Skin of body (tissue), 2 donors: ENCODE data around the gene PPP2R5D. TPM values are rescaled to one million over a fixed set of nuclear protein-coding genes. Genes with fewer than 3 reads are reported as not detected.
A peak's percentile ranks its signal among the peaks of the same experiment; 100 is the strongest.
"Not testable (repeated sequence)": the region's sequence is repeated elsewhere in the genome, so short reads cannot be mapped to it uniquely, and the experiment has no call there.

Experiments
- DNase-seq: peaks from one replicate; lab custom pipeline; 2025; lab: John Stamatoyannopoulos, UW
- total RNA-seq: library from RNA; depleted of rRNA; stranded (reverse); fragments of >200 nt; gene quantifications from one replicate; pipeline ENCODE4 v1.2.3, GENCODE V29; 2014

PPP2R5D gene
- total RNA-seq, 1 donor from 2014 or later: 23.8 TPM

DNA sequence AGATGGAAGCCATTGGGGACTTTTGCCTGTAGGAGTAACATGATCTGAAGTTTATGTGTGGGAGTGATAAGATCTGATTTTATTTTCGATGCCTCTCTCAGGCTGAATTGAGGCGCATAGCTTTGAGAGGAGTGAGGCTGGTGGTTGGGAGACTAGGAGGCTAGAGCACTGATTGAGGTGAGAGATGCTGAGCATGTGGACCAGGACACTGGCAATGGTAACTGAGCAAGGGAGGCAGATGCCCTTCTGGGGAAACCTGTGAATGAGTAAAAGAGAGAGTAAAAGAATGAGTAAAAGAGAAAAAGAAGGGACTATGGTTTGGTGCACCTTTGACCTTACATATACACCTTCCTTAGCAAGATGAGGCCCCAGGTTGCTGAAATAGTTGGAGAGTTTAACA is 40.1 kb downstream of the PPP2R5D start:
- DNase-seq: no peak

DNA sequence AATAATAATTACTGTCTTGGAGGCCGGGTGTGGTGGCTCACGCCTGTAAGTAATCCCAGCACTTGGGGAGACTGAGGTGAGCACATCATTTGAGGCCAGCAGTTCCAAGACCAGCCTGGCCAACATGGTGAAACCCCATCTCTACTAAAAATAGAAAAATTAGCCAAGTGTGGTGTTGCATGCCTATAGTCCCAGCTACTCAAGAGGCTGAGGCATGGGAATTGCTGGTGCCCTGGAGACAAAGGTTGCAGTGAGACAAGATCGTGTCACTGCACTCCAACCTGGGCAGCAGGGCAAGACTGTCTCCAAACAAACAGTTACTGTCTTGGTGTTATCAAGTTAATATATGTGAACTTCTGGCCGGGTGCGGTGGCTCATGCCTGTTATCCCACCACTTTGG is 42.0 kb downstream of the PPP2R5D start:
- no peak for DNase-seq

DNA sequence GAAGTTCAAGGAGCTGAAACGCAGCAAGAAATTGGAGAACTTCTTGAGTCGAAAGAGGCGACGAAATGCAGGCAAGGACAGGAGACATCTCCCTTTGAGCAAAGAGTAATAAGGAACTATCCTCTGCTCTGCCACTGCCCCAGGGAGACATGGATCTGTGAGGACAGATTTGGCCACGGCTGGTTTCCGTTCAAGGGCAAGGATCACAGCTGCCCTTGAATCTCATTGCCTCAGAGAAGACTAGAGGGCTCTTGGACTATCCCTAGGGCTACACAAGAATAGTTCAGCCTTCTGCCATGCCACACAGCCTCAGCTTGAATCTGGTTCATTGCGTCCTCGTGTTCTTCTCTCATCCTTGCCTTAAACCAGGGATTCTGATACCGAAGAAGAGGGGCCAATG is 44.8 kb downstream of the PPP2R5D start:
- no peak for DNase-seq

DNA sequence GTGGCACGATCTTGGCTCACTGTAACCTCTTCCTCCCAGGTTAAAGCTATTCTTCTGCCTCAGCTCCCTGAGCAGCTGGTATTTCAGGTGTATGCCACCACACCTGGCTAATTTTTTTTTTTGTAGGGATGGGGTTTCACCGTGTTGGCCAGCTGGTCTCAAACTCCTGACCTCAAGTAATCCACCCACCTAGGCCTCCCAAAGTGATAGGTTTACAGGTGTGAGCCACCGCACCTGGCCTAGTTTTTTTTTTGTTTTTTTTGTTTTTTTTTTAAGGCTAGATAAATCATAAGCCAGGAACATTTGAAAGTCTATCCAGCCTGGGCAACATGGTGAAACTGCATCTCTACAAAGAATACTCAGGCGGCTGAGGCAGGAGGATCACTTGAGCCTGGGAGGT is 48.0 kb downstream of the PPP2R5D start:
- DNase-seq: no peak

DNA sequence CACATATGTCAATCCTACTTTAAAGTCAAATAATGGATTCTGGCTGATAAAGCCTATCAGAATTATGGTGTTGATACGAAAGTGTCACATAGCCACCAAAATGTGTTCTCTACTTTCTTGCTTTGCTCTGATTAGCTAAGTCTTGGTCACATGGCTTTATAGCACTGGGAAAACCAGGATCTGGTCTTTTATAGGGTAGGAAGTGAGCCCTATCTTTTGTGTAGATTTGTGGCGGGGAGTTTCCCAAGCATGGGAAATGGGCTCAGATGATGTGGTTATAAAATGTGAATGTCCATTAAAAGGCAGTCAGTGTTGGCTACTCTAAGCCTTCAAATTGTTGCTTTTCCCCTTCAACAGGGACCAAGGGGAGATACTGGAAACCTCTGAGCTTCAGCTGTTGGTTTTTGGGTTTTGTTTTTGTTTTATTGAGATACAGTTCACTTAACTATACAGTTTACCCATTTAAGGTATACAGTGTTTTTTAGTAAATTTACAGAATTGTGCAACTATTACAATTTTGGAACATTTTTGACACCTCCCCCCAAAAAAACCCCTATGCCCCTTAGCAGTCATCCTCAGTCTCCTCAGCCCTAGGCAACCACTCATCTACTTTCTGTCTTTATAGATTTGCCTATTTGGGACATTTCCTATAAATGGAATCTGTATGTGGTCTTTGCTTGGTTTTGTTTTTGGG is 49.3 kb downstream of the PPP2R5D start:
- no peak for DNase-seq

DNA sequence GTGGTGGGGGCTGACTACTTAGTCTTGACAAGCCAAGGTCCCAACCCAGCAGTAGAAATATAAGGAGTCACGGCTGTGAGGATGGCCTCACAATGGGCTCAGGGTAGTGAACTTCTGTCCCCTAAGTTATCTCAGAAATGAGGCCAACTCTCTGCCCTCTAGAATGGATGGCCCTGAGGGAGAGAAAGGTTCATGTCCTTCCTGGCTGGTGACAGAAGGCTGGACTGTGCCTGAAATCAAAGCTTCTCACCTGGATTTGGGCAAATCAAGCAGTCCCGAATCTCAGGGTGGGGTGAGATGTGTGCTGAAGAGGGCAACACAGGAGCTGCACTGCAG is 49.8 kb downstream of the PPP2R5D start:
- no peak for DNase-seq

DNA sequence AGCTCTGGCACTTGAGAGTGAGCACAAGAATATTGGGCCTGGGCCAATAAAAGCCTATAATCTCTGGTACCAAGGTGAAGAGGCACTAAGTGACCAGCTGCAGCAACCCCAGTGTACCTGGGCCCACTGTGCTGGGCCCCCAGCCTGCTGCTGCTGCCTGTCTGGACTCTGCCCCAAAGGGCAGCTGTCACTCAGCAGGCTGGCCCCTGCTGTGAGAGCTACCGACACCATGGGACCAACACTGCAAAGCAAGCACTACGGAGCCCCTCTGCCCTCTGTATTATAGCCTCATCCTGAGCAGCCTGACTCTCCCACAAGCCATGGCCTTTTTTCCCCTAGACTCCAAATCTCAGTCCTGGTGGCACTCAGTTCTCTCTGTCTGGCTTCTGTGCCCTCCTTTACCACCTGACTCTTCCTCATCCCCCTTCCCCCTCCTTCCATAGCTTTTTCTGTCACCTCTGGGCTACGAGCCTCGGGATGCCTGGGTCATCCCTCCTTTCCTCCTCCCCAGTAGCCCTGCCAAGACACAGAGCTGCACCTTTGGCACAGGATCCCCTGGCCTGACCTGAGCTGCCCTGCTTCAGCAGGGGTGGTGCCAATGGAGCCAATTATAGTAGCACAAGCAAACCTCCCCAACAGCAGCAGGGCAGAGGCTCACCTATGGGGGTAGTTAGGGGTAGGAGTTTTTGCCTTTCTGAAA is 51.3 kb downstream of the PPP2R5D start:
- no peak for DNase-seq

DNA sequence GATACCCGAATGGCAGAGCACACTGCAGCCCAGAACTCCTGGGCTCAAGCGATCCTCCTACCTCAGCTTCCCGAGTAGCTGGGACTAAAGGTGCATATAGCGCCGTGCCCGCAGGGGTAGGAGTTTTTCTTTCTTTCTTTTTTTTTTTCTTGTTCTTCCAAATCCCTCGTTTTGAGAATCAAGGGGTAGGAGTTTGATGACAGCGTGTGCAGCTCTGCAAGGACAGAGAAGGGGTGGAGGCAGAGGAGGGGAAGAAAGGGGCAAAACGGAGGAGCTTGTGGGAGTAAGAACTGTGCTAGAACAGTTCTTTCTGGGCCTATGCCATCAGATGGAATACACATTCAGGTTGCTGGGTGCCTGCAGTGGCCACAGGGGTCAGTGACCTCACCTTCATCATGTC is 52.3 kb downstream of the PPP2R5D start:
- DNase-seq: no peak

DNA sequence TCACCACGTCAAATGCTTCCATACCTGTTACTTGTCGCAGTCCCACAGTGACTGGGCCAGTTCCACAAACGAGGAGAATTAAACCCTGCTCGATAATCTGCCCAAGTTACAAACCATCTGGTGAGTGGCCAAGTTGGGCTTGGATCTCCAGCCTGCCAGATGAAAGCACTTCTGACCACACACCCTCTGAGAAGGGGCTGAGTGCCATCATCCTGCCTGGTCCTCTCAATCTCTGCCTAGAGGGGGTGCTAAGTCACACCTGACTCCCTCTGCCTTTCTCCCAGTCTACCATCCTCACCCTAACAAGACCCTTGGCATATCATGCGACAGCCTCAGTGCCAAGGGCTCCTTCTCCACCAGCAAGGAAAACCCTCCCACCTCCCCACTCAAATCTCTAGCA is 52.8 kb downstream of the PPP2R5D start:
- DNase-seq: no peak

DNA sequence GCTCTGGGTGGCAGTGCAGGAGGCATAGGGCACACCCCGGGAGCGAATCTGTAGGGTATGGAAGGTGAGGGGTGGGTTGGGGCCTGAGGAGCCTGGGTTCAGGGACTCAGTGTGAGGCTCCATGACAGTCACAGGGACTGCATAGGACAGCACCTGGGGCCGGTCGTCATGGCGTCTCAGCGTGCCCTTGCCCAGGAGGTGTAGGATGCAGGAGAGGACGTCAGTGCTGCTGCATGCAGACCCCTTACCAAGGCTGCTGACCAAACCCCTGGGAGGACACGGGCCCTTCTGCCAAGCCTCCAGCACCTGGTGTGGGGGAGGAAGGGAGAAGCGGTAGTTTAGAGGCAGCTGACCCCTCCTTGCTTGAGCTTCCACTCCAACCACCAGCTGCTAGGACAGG is 53.3 kb downstream of the PPP2R5D start:
- no peak for DNase-seq

DNA sequence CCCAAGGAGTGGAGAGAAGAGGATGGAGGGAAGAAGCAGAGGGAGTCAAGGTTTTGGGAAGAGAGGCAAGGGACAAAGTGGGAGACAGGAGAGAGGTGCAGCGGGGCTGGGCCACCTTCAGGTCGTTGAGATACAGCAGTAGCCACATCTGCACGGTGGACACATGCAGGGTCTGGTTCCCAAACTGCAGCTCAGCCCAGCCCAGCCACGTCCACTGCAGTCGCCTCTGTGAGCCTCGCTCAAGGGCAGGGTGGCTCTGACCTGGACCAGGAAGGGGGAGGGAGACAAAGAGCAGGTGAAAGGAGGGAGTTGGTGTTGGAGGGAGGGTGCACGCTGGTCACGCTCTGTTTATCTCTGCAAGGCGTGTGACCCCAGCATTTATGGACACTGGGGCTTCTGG is 54.4 kb downstream of the PPP2R5D start:
- DNase-seq: no peak

DNA sequence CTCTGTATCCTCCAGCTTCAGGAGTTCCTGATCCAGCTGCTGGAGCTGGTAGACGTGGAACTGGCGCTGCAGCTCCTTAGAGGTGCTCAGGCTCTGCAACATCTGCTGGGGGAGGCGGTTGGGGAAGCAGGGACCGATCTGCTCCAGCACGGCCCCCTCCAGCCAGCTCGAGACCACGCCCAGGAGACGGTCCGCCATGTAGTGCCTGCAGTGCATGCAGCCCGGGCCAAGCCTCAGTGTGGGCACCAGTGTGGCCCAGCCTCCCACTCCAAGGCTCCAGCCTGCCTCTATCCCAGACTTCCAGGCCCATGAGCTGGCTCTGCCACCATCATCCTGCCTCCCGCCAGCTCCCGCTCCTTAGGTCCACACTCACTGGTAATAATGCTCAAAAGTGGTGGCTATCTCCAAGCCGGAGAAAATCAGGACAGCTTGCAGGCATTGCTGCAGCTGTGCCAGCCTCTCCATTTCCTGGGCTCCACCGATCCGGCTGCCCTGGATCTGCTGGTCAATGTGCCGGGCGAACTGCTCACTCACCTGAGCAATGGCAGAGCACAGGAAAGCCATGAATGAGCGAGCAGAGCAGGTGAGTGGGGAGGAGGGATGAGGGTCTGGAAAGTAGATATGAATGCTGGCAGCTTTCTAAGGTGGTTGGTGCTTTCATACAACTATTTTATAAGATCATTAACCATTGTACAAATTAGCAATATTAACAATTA is 56.3 kb downstream of the PPP2R5D start:
- no peak for DNase-seq

DNA sequence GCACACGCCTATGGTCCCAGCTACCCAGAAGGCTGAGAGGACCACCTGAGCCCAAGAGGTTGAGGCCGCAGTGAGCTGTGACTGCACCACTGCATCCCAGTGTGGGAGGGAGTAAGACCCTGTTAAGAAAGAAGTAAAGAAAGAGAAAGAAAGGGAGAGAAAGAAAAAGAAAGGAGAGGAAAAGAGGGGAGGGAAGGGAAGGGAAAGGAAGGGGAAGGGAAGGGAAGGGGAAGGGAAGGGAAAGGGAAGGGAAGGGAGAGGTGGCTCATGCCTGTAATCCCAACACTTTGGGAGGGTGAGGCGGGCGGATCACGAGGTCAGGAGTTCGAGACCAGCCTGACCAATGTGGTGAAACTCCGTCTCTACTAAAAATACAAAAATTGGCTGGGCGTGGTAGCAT is 57.1 kb downstream of the PPP2R5D start:
- DNase-seq: not testable (repeated sequence)

DNA sequence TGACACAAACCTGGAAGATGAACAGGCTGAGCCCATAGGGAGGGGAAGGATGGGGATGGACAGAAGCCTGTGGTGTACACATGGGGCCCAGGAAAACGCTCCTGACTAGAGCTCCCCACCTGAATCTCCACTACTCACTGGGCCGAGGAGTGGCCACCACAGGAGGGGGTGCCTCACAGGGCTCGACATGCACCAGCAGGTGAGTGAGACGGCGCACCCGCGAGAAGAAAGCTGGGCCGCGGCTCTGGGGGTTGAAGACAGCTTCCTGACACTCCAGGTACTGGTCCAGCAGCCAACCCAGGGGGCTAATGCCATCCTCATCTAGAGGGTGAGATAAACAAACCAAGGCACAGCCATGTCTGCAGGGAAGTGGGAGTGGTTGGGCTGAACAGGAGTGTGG is 58.9 kb downstream of the PPP2R5D start:
- DNase-seq: no peak

DNA sequence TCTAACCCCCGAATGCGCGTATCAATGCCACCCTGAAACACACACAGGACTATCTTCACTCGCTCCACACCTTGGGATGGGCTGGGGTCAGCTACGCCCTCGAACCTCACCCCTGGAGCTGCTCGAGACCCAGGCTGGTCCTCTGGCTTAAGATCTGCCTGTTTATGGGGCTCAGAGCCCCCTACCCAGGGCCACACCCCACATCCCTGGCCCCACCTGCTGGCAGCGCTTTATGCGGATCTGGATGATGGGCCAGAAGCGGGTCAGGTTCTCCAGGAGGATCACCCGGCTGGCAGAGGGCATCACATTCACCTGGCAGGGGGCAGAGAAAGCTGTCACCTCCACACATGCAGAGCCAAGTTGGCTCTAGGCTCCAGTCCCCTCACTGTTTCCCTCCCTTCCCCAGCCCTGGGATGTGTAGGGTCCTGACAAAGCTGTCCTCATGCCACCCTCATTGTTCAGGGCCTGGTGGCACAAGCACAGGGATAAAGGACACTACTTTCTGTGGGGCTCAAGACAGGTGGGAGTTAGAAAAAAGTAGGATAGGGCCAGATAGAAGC is 61.1 kb downstream of the PPP2R5D start:
- no peak for DNase-seq

DNA sequence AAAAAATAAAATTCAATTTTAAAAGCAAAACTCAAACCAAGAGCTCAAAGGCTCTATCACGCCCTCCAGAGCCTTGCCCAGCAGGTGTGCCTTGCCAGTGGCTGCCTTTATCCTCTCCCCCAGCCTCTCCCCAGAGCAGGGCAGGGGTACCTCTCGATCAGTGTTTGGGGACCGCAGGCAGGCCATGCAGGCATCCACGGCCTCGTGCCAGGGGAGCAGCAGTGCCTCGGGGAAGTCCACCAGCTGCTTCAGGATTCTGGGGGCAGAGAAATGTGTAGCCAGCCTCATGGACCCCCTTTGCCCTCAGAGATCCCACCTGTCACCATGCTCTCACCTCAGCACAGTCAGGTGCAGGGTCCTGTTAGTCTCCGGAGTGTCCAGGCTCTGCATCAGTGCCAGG is 63.6 kb downstream of the PPP2R5D start:
- no peak for DNase-seq

DNA sequence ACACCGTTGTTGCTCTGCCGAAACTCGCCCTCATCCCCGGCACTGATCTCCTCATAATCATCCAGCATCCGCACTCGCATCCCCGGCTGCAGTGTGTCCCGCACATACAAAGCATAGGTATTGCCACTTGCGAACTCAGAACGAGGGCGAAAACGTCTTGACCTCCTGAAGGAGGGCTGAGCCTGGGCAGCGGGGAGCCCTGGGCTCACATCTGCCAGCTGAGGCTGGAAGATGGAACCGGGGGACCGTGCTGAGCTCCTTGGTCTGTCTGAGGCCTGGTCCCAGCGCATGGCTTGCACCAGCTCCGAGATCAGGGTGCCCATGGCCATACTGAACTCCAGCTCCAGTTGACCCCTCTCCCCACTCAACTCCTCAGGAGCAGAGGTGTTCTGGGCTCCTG is 66.6 kb downstream of the PPP2R5D start:
- no peak for DNase-seq

DNA sequence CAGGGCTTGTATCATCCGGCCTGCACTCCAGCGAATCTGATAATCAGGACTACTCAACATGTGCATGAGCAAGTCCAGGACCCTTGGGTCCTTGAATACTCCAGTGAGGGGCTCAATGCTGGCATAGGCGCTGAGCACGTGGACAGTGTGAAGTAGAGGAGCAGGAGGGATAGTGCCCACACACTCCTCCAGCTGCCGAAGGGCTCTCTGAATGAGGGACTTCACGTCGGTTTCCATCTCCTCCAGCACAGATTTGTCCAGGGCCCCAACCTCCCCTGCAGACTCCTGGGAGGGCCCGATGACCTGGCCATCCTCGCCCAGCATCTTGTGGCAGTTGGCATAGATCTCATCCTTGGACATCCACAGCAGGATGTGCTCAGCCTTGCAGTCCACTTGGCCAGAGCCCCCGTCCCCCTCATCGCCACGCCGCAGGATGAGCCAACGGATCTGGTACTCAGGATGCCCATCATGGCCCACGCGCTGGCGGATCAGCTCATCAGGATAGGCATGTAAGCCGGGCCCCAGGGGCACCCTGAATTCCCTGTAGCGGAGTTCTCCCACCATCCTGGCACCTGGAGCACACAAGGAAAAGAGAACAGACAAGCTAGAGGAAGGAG is 68.0 kb downstream of the PPP2R5D start:
- no peak for DNase-seq

DNA sequence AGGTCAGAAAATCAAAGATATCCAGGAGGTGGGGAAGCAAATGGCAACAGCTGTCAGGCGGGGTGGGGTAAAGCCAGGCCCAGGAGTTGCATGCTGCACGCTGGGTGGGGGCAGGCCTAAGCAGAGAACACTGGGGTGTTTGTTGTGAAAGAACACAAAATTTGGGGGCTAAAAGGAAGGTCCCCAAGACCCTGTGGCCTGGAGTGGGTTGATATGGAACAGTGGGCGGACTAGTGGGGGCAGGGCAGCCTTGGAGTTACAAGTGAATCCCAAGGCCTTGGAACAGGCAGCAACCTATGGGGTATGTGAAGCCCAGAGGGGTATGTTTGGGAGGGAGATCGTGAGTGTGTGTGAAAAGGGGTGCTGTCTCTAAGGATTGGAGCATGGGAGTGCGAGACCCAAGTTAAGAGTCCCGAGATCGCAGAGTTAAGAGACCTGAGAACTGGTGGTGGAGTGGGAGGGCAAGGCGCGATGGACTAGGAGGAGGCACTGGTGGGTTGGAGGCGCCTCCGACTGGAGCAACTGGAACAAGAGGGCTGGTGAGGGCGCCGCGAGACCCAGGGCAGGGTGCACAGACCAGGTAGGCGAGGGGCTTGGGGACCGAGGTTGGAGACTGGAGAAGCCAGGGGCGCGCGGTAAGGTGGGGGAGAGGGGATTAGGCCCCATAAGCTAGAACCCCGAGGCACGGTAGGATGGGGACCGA is 68.6 kb downstream of the PPP2R5D start:
- no peak for DNase-seq

DNA sequence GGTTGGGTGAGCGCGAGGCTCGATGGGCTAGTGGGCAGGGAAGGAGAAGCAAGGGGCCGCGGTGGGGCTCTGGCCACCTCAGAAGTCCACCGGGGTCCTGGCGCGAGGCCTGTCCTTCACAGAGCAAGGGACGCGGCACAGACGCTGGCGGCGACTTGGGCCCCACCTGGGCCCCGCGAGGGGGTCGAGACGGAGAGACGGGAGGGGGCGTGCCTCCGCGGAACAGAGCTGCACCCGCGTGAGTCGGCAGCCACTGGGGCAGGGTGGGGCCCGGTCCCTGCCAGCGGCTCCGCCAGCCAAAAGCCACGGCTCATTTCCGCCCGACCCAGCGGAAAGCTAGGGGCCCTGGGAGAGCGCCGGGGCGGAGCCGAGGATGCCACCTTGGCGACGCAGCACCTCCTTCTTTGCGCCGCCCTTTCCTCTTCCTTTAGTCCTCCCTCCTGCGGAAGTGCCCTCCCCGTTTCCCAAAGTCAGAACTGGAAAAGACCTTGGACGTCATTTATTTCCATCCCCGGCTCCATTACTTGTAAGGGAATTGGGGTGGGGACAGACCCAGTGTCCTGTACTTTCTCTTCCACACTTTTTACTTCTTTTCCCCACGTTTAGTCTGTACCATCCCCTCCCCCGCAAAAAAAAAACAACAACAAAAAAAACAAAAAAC is 69.3 kb downstream of the PPP2R5D start, which contains the start of gene CUL7:
CUL7 (minus strand) TSS at position 307 of the 661 bp plus-strand sequence. CDS start 1,063 bp downstream, outside the sequence.
- DNase-seq: peak; percentile 97
